Tibial nerve (tissue), 4 donors: Measurements from ENCODE around the gene AFF3.

Experiments used
- EP300 ChIP-seq, 2 donors: sonication (generic); formaldehyde crosslinking; IDR thresholded peaks; one replicate each; pipeline ENCODE4 v1.6.1; 2017; ENCODE audit warnings: antibody characterized with exemption in 2 of 2, mild to moderate bottlenecking in 1 of 2
- POLR2A ChIP-seq, 2 donors: fragments of 450-650 bp; IDR thresholded peaks; one replicate each; pipeline ENCODE4 v1.6.1; 2017; ENCODE audit warnings: antibody characterized with exemption in 2 of 2, mild to moderate bottlenecking in 2 of 2, moderate library complexity in 2 of 2
- TF ChIP-seq, protein P1 (sequence below), 5 experiments: fragments of 200-600 bp in 3 of 5; fragments of 450-650 bp in 2 of 5; sonication (generic) in 3 of 5; IDR thresholded peaks; one replicate each; pipeline ENCODE4 v1.5.1; 2016 to 2019; ENCODE audit warnings: antibody characterized with exemption in 5 of 5, mild to moderate bottlenecking in 3 of 5, moderate library complexity in 2 of 5

DNA sequence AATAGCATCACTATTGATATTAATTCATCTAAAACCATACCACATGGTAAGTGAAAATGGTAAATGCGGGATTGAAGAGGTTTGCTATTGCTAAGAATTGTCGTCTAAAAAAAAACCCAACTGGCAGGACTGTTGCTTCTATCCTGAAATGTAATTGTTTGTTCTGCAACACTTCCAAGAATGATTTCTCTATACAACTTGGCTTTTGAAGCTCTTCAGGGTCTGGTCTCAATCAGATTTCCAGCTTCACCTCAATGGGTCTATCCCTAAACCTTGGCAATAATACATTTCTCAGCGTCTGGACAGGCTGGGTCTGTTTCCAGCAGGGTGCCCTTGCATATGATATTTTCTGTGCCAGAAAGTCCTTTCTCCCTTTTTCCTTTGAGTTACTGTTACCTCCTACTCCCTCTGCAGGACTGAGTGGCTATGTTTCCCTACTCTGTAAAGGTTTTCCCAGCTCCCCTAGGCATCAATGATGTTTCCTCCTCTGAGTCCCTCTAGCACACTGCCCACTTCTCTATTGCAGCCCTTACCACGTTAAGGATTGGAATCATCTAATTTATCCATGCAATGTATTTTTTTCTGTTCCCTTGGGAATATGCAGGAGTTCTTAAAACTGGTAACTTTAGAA lies 534.4 kb downstream of the AFF3 start:
- TF ChIP-seq, protein P1, sequence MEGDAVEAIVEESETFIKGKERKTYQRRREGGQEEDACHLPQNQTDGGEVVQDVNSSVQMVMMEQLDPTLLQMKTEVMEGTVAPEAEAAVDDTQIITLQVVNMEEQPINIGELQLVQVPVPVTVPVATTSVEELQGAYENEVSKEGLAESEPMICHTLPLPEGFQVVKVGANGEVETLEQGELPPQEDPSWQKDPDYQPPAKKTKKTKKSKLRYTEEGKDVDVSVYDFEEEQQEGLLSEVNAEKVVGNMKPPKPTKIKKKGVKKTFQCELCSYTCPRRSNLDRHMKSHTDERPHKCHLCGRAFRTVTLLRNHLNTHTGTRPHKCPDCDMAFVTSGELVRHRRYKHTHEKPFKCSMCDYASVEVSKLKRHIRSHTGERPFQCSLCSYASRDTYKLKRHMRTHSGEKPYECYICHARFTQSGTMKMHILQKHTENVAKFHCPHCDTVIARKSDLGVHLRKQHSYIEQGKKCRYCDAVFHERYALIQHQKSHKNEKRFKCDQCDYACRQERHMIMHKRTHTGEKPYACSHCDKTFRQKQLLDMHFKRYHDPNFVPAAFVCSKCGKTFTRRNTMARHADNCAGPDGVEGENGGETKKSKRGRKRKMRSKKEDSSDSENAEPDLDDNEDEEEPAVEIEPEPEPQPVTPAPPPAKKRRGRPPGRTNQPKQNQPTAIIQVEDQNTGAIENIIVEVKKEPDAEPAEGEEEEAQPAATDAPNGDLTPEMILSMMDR (IDR thresholded peaks at IDR 0.05) = no peak
- TF ChIP-seq POLR2A (IDR thresholded peaks at IDR 0.05) (no peak), EP300 (IDR thresholded peaks at IDR 0.05) (no peak)
